ENCODE measurements around the gene GALNT2. TPM values are rescaled to one million over a fixed set of nuclear protein-coding genes. Genes with fewer than 3 reads are reported as not detected.

GALNT2 gene
- total and polyA plus RNA-seq, 2 experiments from 2014 or later, result 17.8 to 48.3 TPM

DNA sequence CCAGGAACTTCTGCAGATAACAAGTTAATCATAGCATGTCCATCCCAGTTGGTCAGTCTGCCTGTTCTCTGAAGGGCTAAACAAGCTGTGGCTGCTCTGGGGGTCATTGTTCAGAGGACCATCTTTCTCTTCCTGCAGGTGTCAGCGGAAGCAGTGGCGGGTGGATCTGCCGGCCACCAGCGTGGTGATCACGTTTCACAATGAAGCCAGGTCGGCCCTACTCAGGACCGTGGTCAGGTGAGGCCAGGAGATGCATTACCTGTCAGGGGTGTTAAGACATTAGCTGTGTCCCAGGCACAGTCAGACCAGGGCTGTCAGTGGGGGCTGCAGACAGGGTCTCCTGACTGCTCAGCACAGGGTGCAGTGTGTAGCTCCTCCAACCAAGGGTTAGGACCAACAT is 168.8 kb downstream of the GALNT2 start:
- Histone ChIP-seq H3F3A (replicated peaks; ENCODE audit: low read depth) (no peaks in the 10 kb centered on the region), H3K4me3 (no peak overlapping the region), H3K79me2 (replicated peaks; ENCODE audit: insufficient read depth) (no peaks in the 10 kb centered on the region), H3K4me2 (no peak overlapping the region), H3K27ac (ENCODE audit: low read depth) (no peak overlapping the region), H3K36me3 (ENCODE audit: insufficient read depth) (peaks cover 6% of the 10 kb centered on the region), H3K4me1 (ENCODE audit: insufficient read depth) (peaks cover 30% of the 10 kb centered on the region), H2AFZ (no peak overlapping the region), H3K27me3 (ENCODE audit: insufficient read depth) (no peaks in the 10 kb centered on the region), H3K9me2 (ENCODE audit: insufficient read depth) (no peaks in the 10 kb centered on the region), H4K20me1 (replicated peaks; ENCODE audit: insufficient read depth) (0 out of 2 replicates have a peak, but pooled peaks cover 6% of the 10 kb centered on the region)
- H3K4me1 Mint-ChIP-seq, result peaks cover 35% of the 10 kb centered on the region
- TF ChIP-seq, protein P1, sequence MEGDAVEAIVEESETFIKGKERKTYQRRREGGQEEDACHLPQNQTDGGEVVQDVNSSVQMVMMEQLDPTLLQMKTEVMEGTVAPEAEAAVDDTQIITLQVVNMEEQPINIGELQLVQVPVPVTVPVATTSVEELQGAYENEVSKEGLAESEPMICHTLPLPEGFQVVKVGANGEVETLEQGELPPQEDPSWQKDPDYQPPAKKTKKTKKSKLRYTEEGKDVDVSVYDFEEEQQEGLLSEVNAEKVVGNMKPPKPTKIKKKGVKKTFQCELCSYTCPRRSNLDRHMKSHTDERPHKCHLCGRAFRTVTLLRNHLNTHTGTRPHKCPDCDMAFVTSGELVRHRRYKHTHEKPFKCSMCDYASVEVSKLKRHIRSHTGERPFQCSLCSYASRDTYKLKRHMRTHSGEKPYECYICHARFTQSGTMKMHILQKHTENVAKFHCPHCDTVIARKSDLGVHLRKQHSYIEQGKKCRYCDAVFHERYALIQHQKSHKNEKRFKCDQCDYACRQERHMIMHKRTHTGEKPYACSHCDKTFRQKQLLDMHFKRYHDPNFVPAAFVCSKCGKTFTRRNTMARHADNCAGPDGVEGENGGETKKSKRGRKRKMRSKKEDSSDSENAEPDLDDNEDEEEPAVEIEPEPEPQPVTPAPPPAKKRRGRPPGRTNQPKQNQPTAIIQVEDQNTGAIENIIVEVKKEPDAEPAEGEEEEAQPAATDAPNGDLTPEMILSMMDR (conservative IDR thresholded peaks at IDR 0.05; ENCODE audit: low read depth in 2 of 2), result no peak
- TF ChIP-seq EZH2 (IDR thresholded peaks at IDR 0.05; ENCODE audit: low read depth, unreplicated experiment) (no peak), NANOG (IDR thresholded peaks at IDR 0.05; ENCODE audit: borderline replicate concordance) (no peak), ETS1 (IDR thresholded peaks at IDR 0.05) (no peak), ZNF114 (CRISPR knock-in tag; IDR thresholded peaks at IDR 0.05) (no peak), POLR2AphosphoS5 (IDR thresholded peaks at IDR 0.05; ENCODE audit: low read depth) (no peak), ZNF331 (CRISPR knock-in tag; IDR thresholded peaks at IDR 0.05; ENCODE audit: low read depth) (no peak), CREB1 (CRISPR knock-in tag; IDR thresholded peaks at IDR 0.05; ENCODE audit: low read depth) (no peak), REST (IDR thresholded peaks at IDR 0.05; ENCODE audit: unreplicated experiment) (no peak), EZH2phosphoT487 (IDR thresholded peaks at IDR 0.05; ENCODE audit: unreplicated experiment) (no peak)
- TF ChIP-seq, protein P2, sequence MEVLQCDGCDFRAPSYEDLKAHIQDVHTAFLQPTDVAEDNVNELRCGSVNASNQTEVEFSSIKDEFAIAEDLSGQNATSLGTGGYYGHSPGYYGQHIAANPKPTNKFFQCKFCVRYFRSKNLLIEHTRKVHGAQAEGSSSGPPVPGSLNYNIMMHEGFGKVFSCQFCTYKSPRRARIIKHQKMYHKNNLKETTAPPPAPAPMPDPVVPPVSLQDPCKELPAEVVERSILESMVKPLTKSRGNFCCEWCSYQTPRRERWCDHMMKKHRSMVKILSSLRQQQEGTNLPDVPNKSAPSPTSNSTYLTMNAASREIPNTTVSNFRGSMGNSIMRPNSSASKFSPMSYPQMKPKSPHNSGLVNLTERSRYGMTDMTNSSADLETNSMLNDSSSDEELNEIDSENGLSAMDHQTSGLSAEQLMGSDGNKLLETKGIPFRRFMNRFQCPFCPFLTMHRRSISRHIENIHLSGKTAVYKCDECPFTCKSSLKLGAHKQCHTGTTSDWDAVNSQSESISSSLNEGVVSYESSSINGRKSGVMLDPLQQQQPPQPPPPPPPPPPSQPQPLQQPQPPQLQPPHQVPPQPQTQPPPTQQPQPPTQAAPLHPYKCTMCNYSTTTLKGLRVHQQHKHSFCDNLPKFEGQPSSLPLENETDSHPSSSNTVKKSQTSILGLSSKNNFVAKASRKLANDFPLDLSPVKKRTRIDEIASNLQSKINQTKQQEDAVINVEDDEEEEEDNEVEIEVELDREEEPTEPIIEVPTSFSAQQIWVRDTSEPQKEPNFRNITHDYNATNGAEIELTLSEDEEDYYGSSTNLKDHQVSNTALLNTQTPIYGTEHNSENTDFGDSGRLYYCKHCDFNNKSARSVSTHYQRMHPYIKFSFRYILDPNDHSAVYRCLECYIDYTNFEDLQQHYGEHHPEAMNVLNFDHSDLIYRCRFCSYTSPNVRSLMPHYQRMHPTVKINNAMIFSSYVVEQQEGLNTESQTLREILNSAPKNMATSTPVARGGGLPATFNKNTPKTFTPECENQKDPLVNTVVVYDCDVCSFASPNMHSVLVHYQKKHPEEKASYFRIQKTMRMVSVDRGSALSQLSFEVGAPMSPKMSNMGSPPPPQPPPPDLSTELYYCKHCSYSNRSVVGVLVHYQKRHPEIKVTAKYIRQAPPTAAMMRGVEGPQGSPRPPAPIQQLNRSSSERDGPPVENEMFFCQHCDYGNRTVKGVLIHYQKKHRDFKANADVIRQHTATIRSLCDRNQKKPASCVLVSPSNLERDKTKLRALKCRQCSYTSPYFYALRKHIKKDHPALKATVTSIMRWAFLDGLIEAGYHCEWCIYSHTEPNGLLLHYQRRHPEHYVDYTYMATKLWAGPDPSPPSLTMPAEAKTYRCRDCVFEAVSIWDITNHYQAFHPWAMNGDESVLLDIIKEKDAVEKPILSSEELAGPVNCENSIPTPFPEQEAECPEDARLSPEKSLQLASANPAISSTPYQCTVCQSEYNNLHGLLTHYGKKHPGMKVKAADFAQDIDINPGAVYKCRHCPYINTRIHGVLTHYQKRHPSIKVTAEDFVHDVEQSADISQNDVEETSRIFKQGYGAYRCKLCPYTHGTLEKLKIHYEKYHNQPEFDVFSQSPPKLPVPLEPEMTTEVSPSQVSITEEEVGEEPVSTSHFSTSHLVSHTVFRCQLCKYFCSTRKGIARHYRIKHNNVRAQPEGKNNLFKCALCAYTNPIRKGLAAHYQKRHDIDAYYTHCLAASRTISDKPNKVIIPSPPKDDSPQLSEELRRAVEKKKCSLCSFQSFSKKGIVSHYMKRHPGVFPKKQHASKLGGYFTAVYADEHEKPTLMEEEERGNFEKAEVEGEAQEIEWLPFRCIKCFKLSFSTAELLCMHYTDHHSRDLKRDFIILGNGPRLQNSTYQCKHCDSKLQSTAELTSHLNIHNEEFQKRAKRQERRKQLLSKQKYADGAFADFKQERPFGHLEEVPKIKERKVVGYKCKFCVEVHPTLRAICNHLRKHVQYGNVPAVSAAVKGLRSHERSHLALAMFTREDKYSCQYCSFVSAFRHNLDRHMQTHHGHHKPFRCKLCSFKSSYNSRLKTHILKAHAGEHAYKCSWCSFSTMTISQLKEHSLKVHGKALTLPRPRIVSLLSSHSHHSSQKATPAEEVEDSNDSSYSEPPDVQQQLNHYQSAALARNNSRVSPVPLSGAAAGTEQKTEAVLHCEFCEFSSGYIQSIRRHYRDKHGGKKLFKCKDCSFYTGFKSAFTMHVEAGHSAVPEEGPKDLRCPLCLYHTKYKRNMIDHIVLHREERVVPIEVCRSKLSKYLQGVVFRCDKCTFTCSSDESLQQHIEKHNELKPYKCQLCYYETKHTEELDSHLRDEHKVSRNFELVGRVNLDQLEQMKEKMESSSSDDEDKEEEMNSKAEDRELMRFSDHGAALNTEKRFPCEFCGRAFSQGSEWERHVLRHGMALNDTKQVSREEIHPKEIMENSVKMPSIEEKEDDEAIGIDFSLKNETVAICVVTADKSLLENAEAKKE (CRISPR knock-in tag; IDR thresholded peaks at IDR 0.05), result no peak
- no peak overlapping the region for H3K27ac Mint-ChIP-seq
- peaks cover 13% of the 10 kb centered on the region for H3K36me3 Mint-ChIP-seq (ENCODE audit: low read depth)
- H3K9me3 Mint-ChIP-seq, result peaks cover 4% of the 10 kb centered on the region; the same call in 1 of the 3 replicates
- DNase-seq (ENCODE audit: low spot score), result no peak
- ATAC-seq, result no peak
- peaks cover 5% of the 10 kb centered on the region for H3K27me3 Mint-ChIP-seq (ENCODE audit: insufficient read depth, low read depth, poor library complexity)
- H3K4me3 Mint-ChIP-seq, result no peak overlapping the region

Measured in GM23338 (cell line).